ENCODE measurements around the gene ABI1. TPM values are rescaled to one million over a fixed set of nuclear protein-coding genes. Genes with fewer than 3 reads are reported as not detected.

ABI1 gene
- total and polyA plus RNA-seq, 9 of the 15 experiments (the other 6 are each of a cell fraction or from before 2014, with no cell fraction given) = 22.1 to 52.3 (median 39.0) TPM

DNA sequence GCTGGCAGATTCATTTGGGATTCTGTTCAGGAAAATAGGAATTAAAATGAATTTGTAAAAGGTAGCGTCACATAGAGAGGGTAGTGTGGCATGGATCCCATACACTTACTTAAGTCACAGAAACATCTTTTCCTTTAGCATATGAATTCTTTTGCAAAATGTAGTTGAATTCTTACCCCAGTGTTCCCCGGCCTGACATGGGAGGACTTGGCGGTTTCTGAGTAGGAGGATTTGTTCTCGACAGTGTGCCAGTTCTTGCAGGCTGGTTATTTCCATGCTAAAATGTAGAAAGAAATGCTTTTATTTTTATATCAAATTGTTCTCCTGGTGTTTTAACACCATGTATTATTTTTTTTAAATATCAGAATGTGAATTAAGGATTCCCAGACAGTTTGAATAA, 90.7 kb downstream of the ABI1 start:
- no peak for DNase-seq (ENCODE audit: extremely low read depth in 1 of 4, low spot score in 3 of 4)
- no peak for ATAC-seq
- no peak overlapping the region for H3K4me2 ChIP-seq (ENCODE audit: insufficient read depth, low read length)
- no peak overlapping the region for H3K4me3 ChIP-seq
- no peaks in the 10 kb centered on the region for H3K4me1 ChIP-seq (replicated peaks in 1 of 2; ENCODE audit: control insufficient read depth in 2 of 2, insufficient read depth in 2 of 2, low read length in 2 of 2)
- H3K27me3 ChIP-seq (ENCODE audit: control insufficient read depth in 2 of 2, insufficient read depth in 2 of 2, low read length in 2 of 2) = no peaks in the 10 kb centered on the region
- H3K9me3 ChIP-seq (replicated peaks; ENCODE audit: control insufficient read depth, insufficient read depth, low read depth, low read length) = no peaks in the 10 kb centered on the region
- H2AFZ ChIP-seq (ENCODE audit: low read depth, low read length) = no peak overlapping the region
- in situ Hi-C loops (cut with MboI) = no loop called here
- no peaks in the 10 kb centered on the region for H3K9me1 ChIP-seq (ENCODE audit: control insufficient read depth, insufficient read depth, low read length)
- TF ChIP-seq SRF (CRISPR knock-in tag; IDR thresholded peaks at IDR 0.05) = no peak
- TF ChIP-seq PHF21A (IDR thresholded peaks at IDR 0.05; ENCODE audit: borderline replicate concordance, low read depth) = no peak
- TF ChIP-seq ZNF146 (CRISPR knock-in tag; IDR thresholded peaks at IDR 0.05; ENCODE audit: unreplicated experiment) = no peak
- TF ChIP-seq, protein P1, sequence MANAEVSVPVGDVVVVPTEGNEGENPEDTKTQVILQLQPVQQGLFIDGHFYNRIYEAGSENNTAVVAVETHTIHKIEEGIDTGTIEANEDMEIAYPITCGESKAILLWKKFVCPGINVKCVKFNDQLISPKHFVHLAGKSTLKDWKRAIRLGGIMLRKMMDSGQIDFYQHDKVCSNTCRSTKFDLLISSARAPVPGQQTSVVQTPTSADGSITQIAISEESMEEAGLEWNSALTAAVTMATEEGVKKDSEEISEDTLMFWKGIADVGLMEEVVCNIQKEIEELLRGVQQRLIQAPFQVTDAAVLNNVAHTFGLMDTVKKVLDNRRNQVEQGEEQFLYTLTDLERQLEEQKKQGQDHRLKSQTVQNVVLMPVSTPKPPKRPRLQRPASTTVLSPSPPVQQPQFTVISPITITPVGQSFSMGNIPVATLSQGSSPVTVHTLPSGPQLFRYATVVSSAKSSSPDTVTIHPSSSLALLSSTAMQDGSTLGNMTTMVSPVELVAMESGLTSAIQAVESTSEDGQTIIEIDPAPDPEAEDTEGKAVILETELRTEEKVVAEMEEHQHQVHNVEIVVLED (CRISPR knock-in tag; IDR thresholded peaks at IDR 0.05) = no peak
- TF ChIP-seq KAT8 (IDR thresholded peaks at IDR 0.05; ENCODE audit: low read depth) = no peak
- no peak for TF ChIP-seq ZNF699 (CRISPR knock-in tag; IDR thresholded peaks at IDR 0.05; ENCODE audit: insufficient replicate concordance)
- TF ChIP-seq, protein P2, sequence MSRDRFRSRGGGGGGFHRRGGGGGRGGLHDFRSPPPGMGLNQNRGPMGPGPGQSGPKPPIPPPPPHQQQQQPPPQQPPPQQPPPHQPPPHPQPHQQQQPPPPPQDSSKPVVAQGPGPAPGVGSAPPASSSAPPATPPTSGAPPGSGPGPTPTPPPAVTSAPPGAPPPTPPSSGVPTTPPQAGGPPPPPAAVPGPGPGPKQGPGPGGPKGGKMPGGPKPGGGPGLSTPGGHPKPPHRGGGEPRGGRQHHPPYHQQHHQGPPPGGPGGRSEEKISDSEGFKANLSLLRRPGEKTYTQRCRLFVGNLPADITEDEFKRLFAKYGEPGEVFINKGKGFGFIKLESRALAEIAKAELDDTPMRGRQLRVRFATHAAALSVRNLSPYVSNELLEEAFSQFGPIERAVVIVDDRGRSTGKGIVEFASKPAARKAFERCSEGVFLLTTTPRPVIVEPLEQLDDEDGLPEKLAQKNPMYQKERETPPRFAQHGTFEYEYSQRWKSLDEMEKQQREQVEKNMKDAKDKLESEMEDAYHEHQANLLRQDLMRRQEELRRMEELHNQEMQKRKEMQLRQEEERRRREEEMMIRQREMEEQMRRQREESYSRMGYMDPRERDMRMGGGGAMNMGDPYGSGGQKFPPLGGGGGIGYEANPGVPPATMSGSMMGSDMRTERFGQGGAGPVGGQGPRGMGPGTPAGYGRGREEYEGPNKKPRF (IDR thresholded peaks at IDR 0.05; ENCODE audit: low read depth, low read length) = no peak
- TF ChIP-seq NR3C1 (CRISPR knock-in tag; IDR thresholded peaks at IDR 0.05) = no peak
- TF ChIP-seq, protein P3, sequence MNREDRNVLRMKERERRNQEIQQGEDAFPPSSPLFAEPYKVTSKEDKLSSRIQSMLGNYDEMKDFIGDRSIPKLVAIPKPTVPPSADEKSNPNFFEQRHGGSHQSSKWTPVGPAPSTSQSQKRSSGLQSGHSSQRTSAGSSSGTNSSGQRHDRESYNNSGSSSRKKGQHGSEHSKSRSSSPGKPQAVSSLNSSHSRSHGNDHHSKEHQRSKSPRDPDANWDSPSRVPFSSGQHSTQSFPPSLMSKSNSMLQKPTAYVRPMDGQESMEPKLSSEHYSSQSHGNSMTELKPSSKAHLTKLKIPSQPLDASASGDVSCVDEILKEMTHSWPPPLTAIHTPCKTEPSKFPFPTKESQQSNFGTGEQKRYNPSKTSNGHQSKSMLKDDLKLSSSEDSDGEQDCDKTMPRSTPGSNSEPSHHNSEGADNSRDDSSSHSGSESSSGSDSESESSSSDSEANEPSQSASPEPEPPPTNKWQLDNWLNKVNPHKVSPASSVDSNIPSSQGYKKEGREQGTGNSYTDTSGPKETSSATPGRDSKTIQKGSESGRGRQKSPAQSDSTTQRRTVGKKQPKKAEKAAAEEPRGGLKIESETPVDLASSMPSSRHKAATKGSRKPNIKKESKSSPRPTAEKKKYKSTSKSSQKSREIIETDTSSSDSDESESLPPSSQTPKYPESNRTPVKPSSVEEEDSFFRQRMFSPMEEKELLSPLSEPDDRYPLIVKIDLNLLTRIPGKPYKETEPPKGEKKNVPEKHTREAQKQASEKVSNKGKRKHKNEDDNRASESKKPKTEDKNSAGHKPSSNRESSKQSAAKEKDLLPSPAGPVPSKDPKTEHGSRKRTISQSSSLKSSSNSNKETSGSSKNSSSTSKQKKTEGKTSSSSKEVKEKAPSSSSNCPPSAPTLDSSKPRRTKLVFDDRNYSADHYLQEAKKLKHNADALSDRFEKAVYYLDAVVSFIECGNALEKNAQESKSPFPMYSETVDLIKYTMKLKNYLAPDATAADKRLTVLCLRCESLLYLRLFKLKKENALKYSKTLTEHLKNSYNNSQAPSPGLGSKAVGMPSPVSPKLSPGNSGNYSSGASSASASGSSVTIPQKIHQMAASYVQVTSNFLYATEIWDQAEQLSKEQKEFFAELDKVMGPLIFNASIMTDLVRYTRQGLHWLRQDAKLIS (CRISPR knock-in tag; IDR thresholded peaks at IDR 0.05) = no peak
- no peak for TF ChIP-seq MED1 (CRISPR knock-in tag; IDR thresholded peaks at IDR 0.05; ENCODE audit: borderline replicate concordance)
- TF ChIP-seq, protein P4, sequence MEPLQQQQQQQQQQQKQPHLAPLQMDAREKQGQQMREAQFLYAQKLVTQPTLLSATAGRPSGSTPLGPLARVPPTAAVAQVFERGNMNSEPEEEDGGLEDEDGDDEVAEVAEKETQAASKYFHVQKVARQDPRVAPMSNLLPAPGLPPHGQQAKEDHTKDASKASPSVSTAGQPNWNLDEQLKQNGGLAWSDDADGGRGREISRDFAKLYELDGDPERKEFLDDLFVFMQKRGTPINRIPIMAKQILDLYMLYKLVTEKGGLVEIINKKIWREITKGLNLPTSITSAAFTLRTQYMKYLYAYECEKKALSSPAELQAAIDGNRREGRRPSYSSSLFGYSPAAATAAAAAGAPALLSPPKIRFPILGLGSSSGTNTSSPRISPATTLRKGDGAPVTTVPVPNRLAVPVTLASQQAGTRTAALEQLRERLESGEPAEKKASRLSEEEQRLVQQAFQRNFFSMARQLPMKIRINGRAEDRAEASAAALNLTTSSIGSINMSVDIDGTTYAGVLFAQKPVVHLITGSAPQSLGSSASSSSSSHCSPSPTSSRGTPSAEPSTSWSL (CRISPR knock-in tag; IDR thresholded peaks at IDR 0.05; ENCODE audit: borderline replicate concordance) = no peak
- no peak for TF ChIP-seq PTBP1 (IDR thresholded peaks at IDR 0.05; ENCODE audit: low read depth, low read length)
- H3K27ac ChIP-seq (ENCODE audit: extremely low read depth, low read depth, low read length) = no peak overlapping the region
- H3K36me3 ChIP-seq (ENCODE audit: control insufficient read depth, insufficient read depth, low read length) = peaks cover 4% of the 10 kb centered on the region; the same call in 1 of the 3 replicates
- H3K79me2 ChIP-seq (ENCODE audit: control insufficient read depth, insufficient read depth, low read length) = no peaks in the 10 kb centered on the region
- no peak overlapping the region for H3K9ac ChIP-seq (ENCODE audit: insufficient read depth in 1 of 2, low read depth in 2 of 2, low read length in 2 of 2)
- ChIA-PET CTCF (ENCODE audit: low intra/inter-chr PET ratio) (no interaction called here), POLR2A (no interaction called here)
- no TSS peak for BruUV-seq (replicated peaks)
- intact Hi-C loops (cut with micrococcal nuclease) = no loop called here
- H4K20me1 ChIP-seq (replicated peaks; ENCODE audit: control insufficient read depth, insufficient read depth, low read length) = no peaks in the 10 kb centered on the region
- no peak for FAIRE-seq
- 95% methylated on average over 4 of the region's 4 CpGs for WGBS (ENCODE audit: insufficient coverage, low coverage, missing lambda C conversion rate)
